ENCODE measurements around the gene DNMT1.
A peak's percentile ranks its signal among the peaks of the same experiment; 100 is the strongest.
"Not testable (repeated sequence)": the region's sequence is repeated elsewhere in the genome, so short reads cannot be mapped to it uniquely, and the experiment has no call there.

The DNMT1 gene

DNA sequence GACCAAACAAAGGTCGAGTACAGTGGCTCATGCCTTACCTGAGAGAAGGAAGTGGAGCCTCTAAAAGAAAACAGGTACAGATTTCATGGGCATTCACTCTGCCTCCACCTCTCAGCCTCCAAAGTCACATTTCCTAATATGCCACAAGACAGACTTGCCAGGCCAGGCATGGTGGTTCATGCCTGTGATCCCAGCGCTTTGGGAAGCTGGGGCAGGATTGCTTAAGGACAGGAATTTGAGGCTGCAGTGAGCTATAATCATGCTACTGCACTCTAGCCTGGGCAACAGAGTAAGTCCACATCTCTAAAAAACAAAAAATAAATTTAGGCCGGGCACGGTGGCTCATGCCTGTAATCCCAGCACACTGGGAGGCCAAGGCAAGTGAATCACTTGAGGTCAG is 10.9 kb upstream of the DNMT1 start:
- TF ChIP-seq, protein P1, sequence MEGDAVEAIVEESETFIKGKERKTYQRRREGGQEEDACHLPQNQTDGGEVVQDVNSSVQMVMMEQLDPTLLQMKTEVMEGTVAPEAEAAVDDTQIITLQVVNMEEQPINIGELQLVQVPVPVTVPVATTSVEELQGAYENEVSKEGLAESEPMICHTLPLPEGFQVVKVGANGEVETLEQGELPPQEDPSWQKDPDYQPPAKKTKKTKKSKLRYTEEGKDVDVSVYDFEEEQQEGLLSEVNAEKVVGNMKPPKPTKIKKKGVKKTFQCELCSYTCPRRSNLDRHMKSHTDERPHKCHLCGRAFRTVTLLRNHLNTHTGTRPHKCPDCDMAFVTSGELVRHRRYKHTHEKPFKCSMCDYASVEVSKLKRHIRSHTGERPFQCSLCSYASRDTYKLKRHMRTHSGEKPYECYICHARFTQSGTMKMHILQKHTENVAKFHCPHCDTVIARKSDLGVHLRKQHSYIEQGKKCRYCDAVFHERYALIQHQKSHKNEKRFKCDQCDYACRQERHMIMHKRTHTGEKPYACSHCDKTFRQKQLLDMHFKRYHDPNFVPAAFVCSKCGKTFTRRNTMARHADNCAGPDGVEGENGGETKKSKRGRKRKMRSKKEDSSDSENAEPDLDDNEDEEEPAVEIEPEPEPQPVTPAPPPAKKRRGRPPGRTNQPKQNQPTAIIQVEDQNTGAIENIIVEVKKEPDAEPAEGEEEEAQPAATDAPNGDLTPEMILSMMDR (IDR thresholded peaks at IDR 0.05), result no peak
- TF ChIP-seq ZFX (IDR thresholded peaks at IDR 0.05; ENCODE audit: borderline replicate concordance), result no peak
- no peak overlapping the region for H3K27ac ChIP-seq

DNA sequence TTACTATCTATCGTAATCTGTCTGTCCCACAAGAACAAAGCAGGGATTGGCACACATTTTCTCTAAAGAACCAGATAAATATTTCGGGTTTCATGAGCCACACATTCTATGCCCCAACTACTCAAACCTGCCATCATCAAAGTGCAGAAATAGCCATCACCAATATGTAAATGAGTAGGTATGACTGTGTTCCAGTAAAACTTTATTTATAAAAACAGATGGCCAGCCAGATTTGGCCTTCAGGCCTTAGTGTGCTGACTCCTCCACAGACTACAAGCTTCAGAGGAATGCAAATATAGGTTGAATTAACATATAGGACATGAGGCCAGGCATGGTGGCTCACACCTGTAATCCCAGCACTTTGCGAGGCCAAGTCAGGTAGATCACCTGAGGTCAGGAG is 8.9 kb upstream of the DNMT1 start:
- no peak overlapping the region for H3K27ac ChIP-seq
- TF ChIP-seq, protein P1 (IDR thresholded peaks at IDR 0.05), result no peak

DNA sequence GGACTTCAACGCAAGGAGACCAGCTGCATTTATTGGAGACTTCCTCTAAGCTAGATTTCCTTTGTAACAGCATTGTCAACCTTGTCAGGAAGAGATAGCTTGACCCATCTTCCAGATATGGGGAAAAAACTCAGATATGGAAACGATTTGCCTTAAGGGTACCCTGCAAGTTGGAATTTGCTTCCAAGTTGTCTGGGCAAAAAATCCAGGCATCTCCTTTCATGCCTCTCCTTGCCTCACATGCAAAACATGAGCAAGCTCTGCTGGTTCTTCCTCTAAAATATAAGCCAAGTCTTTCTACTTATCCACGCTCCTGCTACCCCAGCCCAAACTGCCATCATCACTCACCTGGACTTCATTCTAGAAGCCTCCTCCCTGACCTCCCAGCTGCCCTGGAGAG is 6.4 kb upstream of the DNMT1 start:
- TF ChIP-seq, protein P1 (IDR thresholded peaks at IDR 0.05), result no peak
- no peak for TF ChIP-seq ZFX (IDR thresholded peaks at IDR 0.05; ENCODE audit: borderline replicate concordance)

DNA sequence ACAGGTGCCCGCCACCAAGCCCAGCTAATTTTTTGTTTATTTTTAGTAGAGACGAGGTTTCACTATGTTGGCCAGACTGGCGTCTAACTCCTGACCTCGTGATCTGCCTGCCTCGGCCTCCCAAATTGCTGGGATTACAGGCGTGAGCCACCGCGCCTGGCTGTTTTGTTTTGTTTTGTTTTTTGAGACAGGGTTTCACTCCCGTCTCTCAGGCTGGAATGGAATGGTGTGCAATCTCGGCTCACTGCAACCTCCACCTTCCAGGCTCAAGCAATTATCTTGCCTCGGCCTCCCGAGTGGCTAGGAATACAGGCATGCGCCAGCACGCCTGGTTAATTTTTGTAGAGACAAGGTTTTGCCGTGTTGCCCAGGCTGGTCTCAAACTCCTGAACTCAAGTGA is 5.3 kb upstream of the DNMT1 start:
- not testable (repeated sequence) for H3K27ac ChIP-seq

More for the DNA sequence above, 6.4 kb upstream of the DNMT1 start:
- no peak overlapping the region for H3K27ac ChIP-seq

DNA sequence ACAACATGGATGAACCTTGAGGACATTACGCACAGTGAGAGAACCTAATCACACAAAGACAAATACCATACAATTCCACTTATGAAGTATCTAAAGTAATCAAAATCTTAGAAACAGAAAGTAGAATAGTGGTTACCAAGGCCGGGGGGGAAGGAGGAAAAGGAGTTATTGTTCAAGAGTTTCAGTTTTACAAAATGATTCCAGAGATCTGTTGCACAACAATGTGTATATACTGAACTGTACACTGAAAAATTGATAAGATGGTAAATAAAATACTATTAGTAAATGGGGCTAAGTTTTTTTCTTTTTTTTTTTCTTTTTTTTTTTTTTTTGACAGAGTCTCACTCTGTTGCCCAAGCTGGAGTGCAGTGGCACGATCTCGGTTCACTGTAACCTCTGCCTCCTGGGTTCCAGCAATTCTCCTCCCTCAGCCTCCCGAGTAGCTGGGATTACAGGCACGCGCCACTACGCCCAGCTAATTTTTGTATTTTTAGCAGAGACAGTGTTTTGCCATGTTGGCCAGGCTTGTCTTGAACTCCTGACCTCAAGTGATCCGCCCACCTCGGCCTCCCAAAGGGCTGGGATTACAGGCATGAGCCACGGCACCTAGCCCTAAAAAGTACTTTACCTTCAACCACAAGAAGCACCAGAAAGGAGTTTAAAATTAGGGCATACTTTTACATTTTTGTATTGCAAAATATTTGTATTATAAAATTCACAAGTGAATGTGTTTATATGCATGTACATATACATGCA is 4.3 kb upstream of the DNMT1 start:
- H3K27ac ChIP-seq, result not testable (repeated sequence)

DNA sequence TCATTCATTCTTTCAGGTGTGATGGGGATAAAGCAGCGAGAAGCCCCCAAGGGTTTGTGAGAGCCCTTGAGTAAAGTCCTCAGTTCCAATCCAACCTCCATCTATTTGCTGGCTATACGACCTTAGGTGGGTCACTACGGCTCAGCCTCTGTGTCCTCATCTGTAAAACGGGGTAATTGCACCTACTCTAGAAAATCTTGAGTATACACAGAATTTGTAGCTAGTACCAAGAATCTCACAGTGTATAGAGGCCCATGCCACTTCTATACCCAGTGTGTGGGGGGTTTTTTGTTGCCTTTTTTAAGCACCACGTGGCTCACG is 406 bp upstream of the DNMT1 start:
- peak overlapping the region; percentile 90 for H3K27ac ChIP-seq
- no peak for TF ChIP-seq ZFX (IDR thresholded peaks at IDR 0.05; ENCODE audit: borderline replicate concordance)
- TF ChIP-seq, protein P1 (IDR thresholded peaks at IDR 0.05), result no peak

DNA sequence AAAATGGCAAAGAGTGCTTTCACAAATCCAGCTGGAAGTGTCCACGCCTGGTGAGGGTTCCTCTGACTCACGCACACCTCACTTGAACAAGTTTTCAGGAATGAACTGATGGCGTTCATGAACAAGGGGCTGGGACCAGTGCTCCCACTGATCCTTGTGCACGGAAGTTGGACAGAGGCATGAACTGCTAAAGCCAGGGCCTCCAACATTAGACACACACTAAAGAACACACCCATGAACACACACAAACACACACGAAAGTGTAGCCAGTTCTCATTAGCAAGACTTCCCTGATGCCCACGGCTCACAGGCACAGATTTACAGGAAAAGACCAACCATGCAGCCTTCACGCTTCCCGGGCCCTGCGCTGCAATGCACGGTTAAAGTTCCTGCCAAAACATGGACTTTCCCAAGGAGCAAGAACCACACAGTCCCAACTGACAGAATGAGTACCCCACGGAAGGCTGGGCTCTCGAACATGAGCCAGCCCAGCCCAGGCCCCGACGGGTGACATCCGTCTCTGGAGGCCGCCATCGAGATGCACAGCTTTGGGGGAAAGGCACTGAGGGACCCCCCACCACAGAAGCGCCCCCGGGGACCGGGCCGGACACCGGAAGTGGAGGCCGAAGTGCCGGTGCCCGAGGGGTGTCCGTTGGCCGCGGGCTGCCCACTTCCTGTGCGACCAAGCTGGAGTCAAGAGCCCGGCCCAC is 808 bp downstream of the DNMT1 start:
- H3K27ac ChIP-seq, result peak overlapping the region; percentile 90
- no peak for TF ChIP-seq ZFX (IDR thresholded peaks at IDR 0.05; ENCODE audit: borderline replicate concordance)
- TF ChIP-seq, protein P1 (IDR thresholded peaks at IDR 0.05), result no peak

DNA sequence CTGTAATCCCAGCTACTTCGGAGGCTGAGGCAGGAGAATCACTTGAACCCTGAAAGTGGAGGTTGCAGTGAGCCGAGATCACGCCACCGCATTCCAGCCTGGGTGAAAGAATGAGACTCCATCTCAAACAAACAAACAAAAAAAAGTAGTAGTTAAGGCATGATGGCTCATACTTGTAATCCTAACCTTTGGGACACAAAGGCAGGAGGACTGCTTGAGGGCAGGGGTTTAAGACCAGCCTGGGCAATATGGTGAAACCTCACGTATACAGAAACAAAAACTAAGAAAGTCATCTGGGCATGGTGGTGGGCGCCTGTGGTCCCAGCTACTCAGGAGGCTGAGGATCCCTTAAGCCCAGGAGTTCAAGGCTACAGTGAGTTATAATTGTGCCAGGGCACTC is 1.8 kb downstream of the DNMT1 start:
- H3K27ac ChIP-seq, result peak overlapping the region; percentile 90; the same call in 1 of the 2 replicates
- TF ChIP-seq, protein P1 (IDR thresholded peaks at IDR 0.05), result no peak
- no peak for TF ChIP-seq ZFX (IDR thresholded peaks at IDR 0.05; ENCODE audit: borderline replicate concordance)
